ENCODE measurements around the gene ARHGEF1.
A peak's percentile ranks its signal among the peaks of the same experiment; 100 is the strongest.

ARHGEF1 gene

DNA sequence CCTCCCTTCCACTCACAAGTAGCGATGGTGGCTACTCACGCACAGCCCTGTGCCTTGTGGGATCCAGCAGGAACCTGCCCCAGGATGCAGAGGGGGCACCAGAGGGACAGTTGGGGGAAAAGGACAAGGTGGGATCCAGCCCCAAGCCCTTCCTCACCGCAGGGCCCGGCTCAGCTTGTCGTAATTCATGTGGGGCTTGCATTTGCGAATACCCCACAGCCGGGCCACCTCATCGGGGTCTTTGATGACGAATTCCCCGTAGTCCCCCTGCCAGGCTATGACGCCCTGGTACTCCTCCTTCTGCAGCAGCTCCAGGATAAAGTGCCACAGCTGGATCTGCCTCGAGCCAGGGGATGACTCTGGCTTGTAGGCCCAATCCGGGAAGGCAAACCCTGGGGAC is 26.7 kb downstream of the ARHGEF1 start (continued):
- TF ChIP-seq, protein P1, sequence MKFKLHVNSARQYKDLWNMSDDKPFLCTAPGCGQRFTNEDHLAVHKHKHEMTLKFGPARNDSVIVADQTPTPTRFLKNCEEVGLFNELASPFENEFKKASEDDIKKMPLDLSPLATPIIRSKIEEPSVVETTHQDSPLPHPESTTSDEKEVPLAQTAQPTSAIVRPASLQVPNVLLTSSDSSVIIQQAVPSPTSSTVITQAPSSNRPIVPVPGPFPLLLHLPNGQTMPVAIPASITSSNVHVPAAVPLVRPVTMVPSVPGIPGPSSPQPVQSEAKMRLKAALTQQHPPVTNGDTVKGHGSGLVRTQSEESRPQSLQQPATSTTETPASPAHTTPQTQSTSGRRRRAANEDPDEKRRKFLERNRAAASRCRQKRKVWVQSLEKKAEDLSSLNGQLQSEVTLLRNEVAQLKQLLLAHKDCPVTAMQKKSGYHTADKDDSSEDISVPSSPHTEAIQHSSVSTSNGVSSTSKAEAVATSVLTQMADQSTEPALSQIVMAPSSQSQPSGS (tag by site-specific recombination; IDR thresholded peaks at IDR 0.05; ENCODE audit: low read depth), result no peak
- TF ChIP-seq ZBTB48 (tag by site-specific recombination; IDR thresholded peaks at IDR 0.05) (no peak), ZNF449 (tag by site-specific recombination; IDR thresholded peaks at IDR 0.05) (no peak), ZNF37A (tag by site-specific recombination; IDR thresholded peaks at IDR 0.05) (no peak), GLI4 (tag by site-specific recombination; IDR thresholded peaks at IDR 0.05) (no peak), ZBTB1 (tag by site-specific recombination; IDR thresholded peaks at IDR 0.05) (no peak)
- TF ChIP-seq, protein P2, sequence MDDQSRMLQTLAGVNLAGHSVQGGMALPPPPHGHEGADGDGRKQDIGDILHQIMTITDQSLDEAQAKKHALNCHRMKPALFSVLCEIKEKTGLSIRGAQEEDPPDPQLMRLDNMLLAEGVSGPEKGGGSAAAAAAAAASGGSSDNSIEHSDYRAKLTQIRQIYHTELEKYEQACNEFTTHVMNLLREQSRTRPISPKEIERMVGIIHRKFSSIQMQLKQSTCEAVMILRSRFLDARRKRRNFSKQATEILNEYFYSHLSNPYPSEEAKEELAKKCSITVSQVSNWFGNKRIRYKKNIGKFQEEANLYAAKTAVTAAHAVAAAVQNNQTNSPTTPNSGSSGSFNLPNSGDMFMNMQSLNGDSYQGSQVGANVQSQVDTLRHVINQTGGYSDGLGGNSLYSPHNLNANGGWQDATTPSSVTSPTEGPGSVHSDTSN (CRISPR knock-in tag; IDR thresholded peaks at IDR 0.05), result no peak
- TF ChIP-seq, protein P3, sequence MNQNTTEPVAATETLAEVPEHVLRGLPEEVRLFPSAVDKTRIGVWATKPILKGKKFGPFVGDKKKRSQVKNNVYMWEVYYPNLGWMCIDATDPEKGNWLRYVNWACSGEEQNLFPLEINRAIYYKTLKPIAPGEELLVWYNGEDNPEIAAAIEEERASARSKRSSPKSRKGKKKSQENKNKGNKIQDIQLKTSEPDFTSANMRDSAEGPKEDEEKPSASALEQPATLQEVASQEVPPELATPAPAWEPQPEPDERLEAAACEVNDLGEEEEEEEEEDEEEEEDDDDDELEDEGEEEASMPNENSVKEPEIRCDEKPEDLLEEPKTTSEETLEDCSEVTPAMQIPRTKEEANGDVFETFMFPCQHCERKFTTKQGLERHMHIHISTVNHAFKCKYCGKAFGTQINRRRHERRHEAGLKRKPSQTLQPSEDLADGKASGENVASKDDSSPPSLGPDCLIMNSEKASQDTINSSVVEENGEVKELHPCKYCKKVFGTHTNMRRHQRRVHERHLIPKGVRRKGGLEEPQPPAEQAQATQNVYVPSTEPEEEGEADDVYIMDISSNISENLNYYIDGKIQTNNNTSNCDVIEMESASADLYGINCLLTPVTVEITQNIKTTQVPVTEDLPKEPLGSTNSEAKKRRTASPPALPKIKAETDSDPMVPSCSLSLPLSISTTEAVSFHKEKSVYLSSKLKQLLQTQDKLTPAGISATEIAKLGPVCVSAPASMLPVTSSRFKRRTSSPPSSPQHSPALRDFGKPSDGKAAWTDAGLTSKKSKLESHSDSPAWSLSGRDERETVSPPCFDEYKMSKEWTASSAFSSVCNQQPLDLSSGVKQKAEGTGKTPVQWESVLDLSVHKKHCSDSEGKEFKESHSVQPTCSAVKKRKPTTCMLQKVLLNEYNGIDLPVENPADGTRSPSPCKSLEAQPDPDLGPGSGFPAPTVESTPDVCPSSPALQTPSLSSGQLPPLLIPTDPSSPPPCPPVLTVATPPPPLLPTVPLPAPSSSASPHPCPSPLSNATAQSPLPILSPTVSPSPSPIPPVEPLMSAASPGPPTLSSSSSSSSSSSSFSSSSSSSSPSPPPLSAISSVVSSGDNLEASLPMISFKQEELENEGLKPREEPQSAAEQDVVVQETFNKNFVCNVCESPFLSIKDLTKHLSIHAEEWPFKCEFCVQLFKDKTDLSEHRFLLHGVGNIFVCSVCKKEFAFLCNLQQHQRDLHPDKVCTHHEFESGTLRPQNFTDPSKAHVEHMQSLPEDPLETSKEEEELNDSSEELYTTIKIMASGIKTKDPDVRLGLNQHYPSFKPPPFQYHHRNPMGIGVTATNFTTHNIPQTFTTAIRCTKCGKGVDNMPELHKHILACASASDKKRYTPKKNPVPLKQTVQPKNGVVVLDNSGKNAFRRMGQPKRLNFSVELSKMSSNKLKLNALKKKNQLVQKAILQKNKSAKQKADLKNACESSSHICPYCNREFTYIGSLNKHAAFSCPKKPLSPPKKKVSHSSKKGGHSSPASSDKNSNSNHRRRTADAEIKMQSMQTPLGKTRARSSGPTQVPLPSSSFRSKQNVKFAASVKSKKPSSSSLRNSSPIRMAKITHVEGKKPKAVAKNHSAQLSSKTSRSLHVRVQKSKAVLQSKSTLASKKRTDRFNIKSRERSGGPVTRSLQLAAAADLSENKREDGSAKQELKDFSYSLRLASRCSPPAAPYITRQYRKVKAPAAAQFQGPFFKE (tag by site-specific recombination; IDR thresholded peaks at IDR 0.05; ENCODE audit: borderline replicate concordance), result no peak

DNA sequence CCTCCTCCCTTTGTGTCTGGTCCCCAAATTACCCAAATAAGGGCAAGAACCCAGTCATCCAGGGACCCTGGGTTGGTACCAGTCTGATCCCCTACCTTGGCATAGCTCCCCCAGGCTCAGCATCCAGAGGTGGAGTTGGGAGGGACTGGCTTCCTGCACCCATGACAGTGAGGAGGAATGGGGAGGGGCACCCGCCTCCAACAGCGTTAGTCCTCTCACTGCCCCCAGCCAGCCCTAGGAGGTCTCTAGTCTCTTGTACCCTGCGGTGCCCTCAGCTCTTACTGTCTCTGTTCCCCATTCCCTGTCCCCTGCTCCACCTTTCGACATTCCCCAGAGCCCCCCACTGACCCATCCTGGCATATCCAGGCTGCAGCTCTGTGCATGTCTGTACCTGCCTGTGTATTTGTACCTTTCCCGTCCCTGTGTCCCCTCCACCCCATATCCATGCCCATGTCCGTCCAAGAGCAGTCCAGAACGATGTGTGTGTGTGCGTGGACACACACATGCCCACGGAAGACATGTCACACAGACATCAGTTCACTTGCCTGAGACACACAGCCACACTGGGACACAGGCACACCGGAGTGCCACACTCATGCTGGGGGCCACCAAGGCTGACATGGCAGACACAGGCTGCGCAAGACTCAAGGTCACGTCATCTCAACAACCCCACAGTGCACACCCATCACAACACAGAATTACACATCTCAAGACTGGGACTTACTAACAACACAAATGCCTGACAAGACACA is 27.4 kb downstream of the ARHGEF1 start:
- Histone ChIP-seq H3K4me3 (ENCODE audit: low read depth, low read length) (no peak overlapping the region), H3K27ac (ENCODE audit: extremely low read depth, low read depth, low read length) (no peak overlapping the region), H3K36me3 (ENCODE audit: control insufficient read depth in 2 of 2, insufficient read depth in 1 of 2, low read length in 2 of 2) (peaks cover 10 to 11% of the 10 kb centered on the region in 2 experiments), H3K4me1 (ENCODE audit: control insufficient read depth, insufficient read depth, low read length) (no peaks in the 10 kb centered on the region), H3K9me3 (ENCODE audit: control insufficient read depth, insufficient read depth, low read depth, low read length) (no peaks in the 10 kb centered on the region)
- ChIA-PET POLR2A (interaction anchor here (0.6 to 0.8 kb wide), 2 partner anchors 32 to 51 kb away, joined by 3 to 4 read pairs; no protein-coding TSS in a partner anchor), CTCF (interaction anchor here (1.2 kb wide), 1 partner anchor 25 kb away, joined by 3 read pairs; no protein-coding TSS in a partner anchor)
- TF ChIP-seq ZFP41 (tag by site-specific recombination; IDR thresholded peaks at IDR 0.05; ENCODE audit: borderline replicate concordance) (no peak), ZNF10 (tag by site-specific recombination; IDR thresholded peaks at IDR 0.05) (no peak), ZNF221 (tag by site-specific recombination; IDR thresholded peaks at IDR 0.05; ENCODE audit: borderline replicate concordance) (no peak), KLF10 (tag by site-specific recombination; IDR thresholded peaks at IDR 0.05) (no peak), ZNF341 (tag by site-specific recombination; IDR thresholded peaks at IDR 0.05; ENCODE audit: low read depth) (peak; percentile 22; the same call in 1 of the 2 replicates), GLIS1 (tag by site-specific recombination; IDR thresholded peaks at IDR 0.05) (peak; percentile 26; the same call in 1 of the 2 replicates), ZNF549 (tag by site-specific recombination; IDR thresholded peaks at IDR 0.05) (no peak), ZNF600 (tag by site-specific recombination; IDR thresholded peaks at IDR 0.05) (peak; percentile 64; the same call in 1 of the 2 replicates), ZBTB48 (tag by site-specific recombination; IDR thresholded peaks at IDR 0.05) (0 out of 2 replicates have a peak, but pooled peaks have one; percentile 51), ZIC2 (tag by site-specific recombination; IDR thresholded peaks at IDR 0.05) (peak; percentile 49)
- TF ChIP-seq, protein P4, sequence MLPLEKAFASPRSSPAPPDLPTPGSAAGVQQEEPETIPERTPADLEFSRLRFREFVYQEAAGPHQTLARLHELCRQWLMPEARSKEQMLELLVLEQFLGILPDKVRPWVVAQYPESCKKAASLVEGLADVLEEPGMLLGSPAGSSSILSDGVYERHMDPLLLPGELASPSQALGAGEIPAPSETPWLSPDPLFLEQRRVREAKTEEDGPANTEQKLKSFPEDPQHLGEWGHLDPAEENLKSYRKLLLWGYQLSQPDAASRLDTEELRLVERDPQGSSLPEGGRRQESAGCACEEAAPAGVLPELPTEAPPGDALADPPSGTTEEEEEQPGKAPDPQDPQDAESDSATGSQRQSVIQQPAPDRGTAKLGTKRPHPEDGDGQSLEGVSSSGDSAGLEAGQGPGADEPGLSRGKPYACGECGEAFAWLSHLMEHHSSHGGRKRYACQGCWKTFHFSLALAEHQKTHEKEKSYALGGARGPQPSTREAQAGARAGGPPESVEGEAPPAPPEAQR (tag by site-specific recombination; IDR thresholded peaks at IDR 0.05), result no peak
- TF ChIP-seq, protein P5, sequence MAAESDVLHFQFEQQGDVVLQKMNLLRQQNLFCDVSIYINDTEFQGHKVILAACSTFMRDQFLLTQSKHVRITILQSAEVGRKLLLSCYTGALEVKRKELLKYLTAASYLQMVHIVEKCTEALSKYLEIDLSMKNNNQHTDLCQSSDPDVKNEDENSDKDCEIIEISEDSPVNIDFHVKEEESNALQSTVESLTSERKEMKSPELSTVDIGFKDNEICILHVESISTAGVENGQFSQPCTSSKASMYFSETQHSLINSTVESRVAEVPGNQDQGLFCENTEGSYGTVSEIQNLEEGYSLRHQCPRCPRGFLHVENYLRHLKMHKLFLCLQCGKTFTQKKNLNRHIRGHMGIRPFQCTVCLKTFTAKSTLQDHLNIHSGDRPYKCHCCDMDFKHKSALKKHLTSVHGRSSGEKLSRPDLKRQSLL (tag by site-specific recombination; IDR thresholded peaks at IDR 0.05), result no peak
